AML-193 (cell line): ENCODE data around the gene ZNF134.

Source experiments
- DNase-seq, 2 experiments: peaks; one replicate each; lab custom pipeline; 2025; lab: John Stamatoyannopoulos, UW

Gene ZNF134

GRCh38 chr19:57641715-57642234 is 27.7 kb downstream of the ZNF134 start:
- no peak for DNase-seq

GRCh38 chr19:57642396-57643046 is 28.5 kb downstream of the ZNF134 start:
- no peak for DNase-seq

GRCh38 chr19:57643734-57644133 is 29.7 kb downstream of the ZNF134 start:
- DNase-seq, result no peak

GRCh38 chr19:57648331-57649003 is 34.4 kb downstream of the ZNF134 start:
- no peak for DNase-seq

GRCh38 chr19:57651654-57651996 is 37.6 kb downstream of the ZNF134 start:
- DNase-seq, result no peak

GRCh38 chr19:57653689-57654088 is 39.6 kb downstream of the ZNF134 start:
- DNase-seq, result no peak

- DNase-seq, result no peak
Observed at GRCh38 chr19:57655443-57655842, 41.4 kb downstream of the ZNF134 start.

- no peak for DNase-seq
Observed at GRCh38 chr19:57656346-57656745, 42.3 kb downstream of the ZNF134 start.

GRCh38 chr19:57664269-57665127 is 50.5 kb downstream of the ZNF134 start:
- no peak for DNase-seq

- DNase-seq, result no peak
Observed at GRCh38 chr19:57665261-57665806, 51.3 kb downstream of the ZNF134 start.

- DNase-seq, result no peak
Observed at GRCh38 chr19:57667228-57667627, 53.2 kb downstream of the ZNF134 start.

- DNase-seq, result no peak
Observed at GRCh38 chr19:57668635-57669034, 54.6 kb downstream of the ZNF134 start, which contains the start of gene ZSCAN4. Gene ZSCAN4, plus strand, starts transcription at chr19:57668935. Its CDS starts 7,211 bp downstream, at chr19:57676146.

- DNase-seq, result no peak
Observed at GRCh38 chr19:57671124-57671895, 57.3 kb downstream of the ZNF134 start.

- DNase-seq, result no peak
Observed at GRCh38 chr19:57672466-57672865, 58.4 kb downstream of the ZNF134 start.
